ENCODE measurements around the gene GLB1L. TPM values are rescaled to one million over a fixed set of nuclear protein-coding genes. Genes with fewer than 3 reads are reported as not detected.

Gene GLB1L
- total and polyA plus RNA-seq, 2 of the 8 experiments (the other 6 are each of a cell fraction or from before 2014, with no cell fraction given) = 3.7 to 4.0 TPM

DNA sequence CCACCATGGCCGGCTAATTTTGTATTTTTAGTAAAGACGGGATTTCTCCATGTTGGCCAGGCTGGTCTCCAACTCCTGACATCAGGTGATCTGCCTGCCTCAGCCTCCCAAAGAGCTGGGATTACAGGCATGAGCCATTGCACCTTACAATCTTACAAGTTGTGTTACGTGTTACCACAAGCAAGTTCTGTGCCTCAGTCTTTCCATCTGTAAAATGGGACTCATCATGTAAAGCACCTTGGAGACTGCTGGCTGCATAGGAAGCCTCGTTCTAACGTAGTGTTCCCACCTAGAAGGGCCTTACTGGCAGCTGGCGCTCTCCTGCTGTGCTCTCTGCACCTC is 43.9 kb upstream of the GLB1L start (continued):
- TF ChIP-seq TAF7 (optimal IDR thresholded peaks at IDR 0.05; ENCODE audit: borderline replicate concordance, low read depth, low read length) (no peak), BCL11A (IDR thresholded peaks at IDR 0.05; ENCODE audit: low read depth in 2 of 2, low read length in 2 of 2) (no peak), ASH2L (IDR thresholded peaks at IDR 0.05; ENCODE audit: low read length) (no peak)
